Smooth muscle cell (in vitro differentiated cells): ENCODE data around the gene PURB. TPM values are rescaled to one million over a fixed set of nuclear protein-coding genes. Genes with fewer than 3 reads are reported as not detected.

Experiments used
- DNase-seq: peaks from one replicate; lab custom pipeline; 2025; ENCODE audit not compliant: unreplicated experiment; lab: John Stamatoyannopoulos, UW
- H2AFZ ChIP-seq: fragments of 200-600 bp; sonication (generic); 2 replicates; pipeline ENCODE4 v1.6.0; 2016; ENCODE audit warnings: antibody characterized with exemption, low read depth, mild to moderate bottlenecking
- H3F3A ChIP-seq: fragments of 200-600 bp; sonication (generic); 2 replicates; pipeline ENCODE4 v1.6.0; 2017; ENCODE audit warnings: antibody characterized with exemption, low read depth
- H3K27ac ChIP-seq: fragments of 200-600 bp; sonication (generic); 2 replicates; pipeline ENCODE4 v1.5.1; 2016; ENCODE audit warnings: low read depth, mild to moderate bottlenecking
- H3K27me3 ChIP-seq: fragments of 200-600 bp; sonication (generic); 2 replicates; pipeline ENCODE4 v1.6.1; 2016; ENCODE audit warnings: low read depth, mild to moderate bottlenecking
- H3K36me3 ChIP-seq: fragments of 200-600 bp; sonication (generic); 2 replicates; pipeline ENCODE4 v1.5.1; 2016; ENCODE audit warnings: low read depth
- H3K4me1 ChIP-seq: fragments of 200-600 bp; sonication (generic); 2 replicates; pipeline ENCODE4 v1.5.1; 2016; ENCODE audit warnings: low read depth
- H3K4me2 ChIP-seq: fragments of 200-600 bp; sonication (generic); 2 replicates; pipeline ENCODE4 v1.6.0; 2016; ENCODE audit warnings: mild to moderate bottlenecking
- H3K4me3 ChIP-seq: fragments of 200-600 bp; sonication (generic); 2 replicates; pipeline ENCODE4 v1.5.1; 2016; ENCODE audit warnings: mild to moderate bottlenecking
- H3K79me2 ChIP-seq: fragments of 200-600 bp; sonication (generic); 2 replicates; pipeline ENCODE4 v1.6.0; 2016; ENCODE audit warnings: low read depth, mild to moderate bottlenecking
- H3K9ac ChIP-seq: fragments of 200-600 bp; sonication (generic); 2 replicates; pipeline ENCODE4 v1.6.0; 2016; ENCODE audit warnings: low read depth
- H3K9me3 ChIP-seq: fragments of 200-600 bp; sonication (generic); replicated peaks from 2 replicates; pipeline ENCODE4 v1.5.1; 2016; ENCODE audit warnings: low read depth
- H4K20me1 ChIP-seq: fragments of 200-600 bp; sonication (generic); 2 replicates; pipeline ENCODE4 v1.6.0; 2016; ENCODE audit warnings: low read depth
- CTCF ChIP-seq: fragments of 200-600 bp; sonication (generic); IDR thresholded peaks from 2 replicates; pipeline ENCODE4 v1.5.1; 2017; ENCODE audit warnings: borderline replicate concordance, mild to moderate bottlenecking, antibody characterized with exemption; ENCODE audit not compliant: insufficient read depth, poor library complexity, severe bottlenecking
- WGBS: methylation state at CpG from one replicate; pipeline ENCODE4 v1.1.7; 2016; ENCODE audit warnings: low lambda C conversion rate; 5-methylcytosine and 5-hydroxymethylcytosine counted together
- polyA plus RNA-seq: library from polyadenylated mRNA; unstranded; fragments of >200 nt; fragmentation: Nextera tagmentation; extraction: Ambion mirVana; gene quantifications from 2 replicates; pipeline ENCODE4 v1.2.1, GENCODE V29; 2016
- total RNA-seq: library from RNA; depleted of rRNA; stranded (reverse); fragments of >200 nt; gene quantifications from 2 replicates; pipeline ENCODE4 v1.2.3, GENCODE V29; 2014

PURB gene
- total and polyA plus RNA-seq, 2 experiments from 2014 or later: 2.3 to 24.3 TPM

GRCh38 chr7:44838751-44839150 lies 46.6 kb downstream of the PURB start:
- Histone ChIP-seq H4K20me1 (peaks cover 38% of the 10 kb centered on the region), H3K36me3 (peaks cover 11% of the 10 kb centered on the region), H3K27me3 (no peaks in the 10 kb centered on the region), H3K27ac (no peak overlapping the region), H3K4me1 (no peaks in the 10 kb centered on the region), H3K4me3 (no peak overlapping the region), H2AFZ (no peak overlapping the region), H3K9ac (no peak overlapping the region), H3F3A (no peaks in the 10 kb centered on the region), H3K9me3 (no peaks in the 10 kb centered on the region), H3K4me2 (no peak overlapping the region), H3K79me2 (peaks cover 76% of the 10 kb centered on the region)
- WGBS: 56% methylated on average over 2 of the region's 2 CpGs
- TF ChIP-seq CTCF: no peak
- no peak for DNase-seq

GRCh38 chr7:44827567-44827966 lies 57.8 kb downstream of the PURB start:
- no peaks in the 10 kb centered on the region for H3F3A ChIP-seq
- H4K20me1 ChIP-seq: no peaks in the 10 kb centered on the region
- H3K79me2 ChIP-seq: no peaks in the 10 kb centered on the region
- H3K27ac ChIP-seq: no peak overlapping the region
- no peak overlapping the region for H3K9ac ChIP-seq
- H3K36me3 ChIP-seq: no peaks in the 10 kb centered on the region
- no peak overlapping the region for H3K4me2 ChIP-seq
- no peak overlapping the region for H2AFZ ChIP-seq
- WGBS: 96% methylated on average over 3 of the region's 3 CpGs
- H3K27me3 ChIP-seq: no peaks in the 10 kb centered on the region
- TF ChIP-seq CTCF: no peak
- H3K4me3 ChIP-seq: no peak overlapping the region
- H3K9me3 ChIP-seq: no peaks in the 10 kb centered on the region
- no peaks in the 10 kb centered on the region for H3K4me1 ChIP-seq
- DNase-seq: no peak

Other genes starting within 250 kb of the PURB start
- 5.7 and 8.8 TPM in 2 replicates for gene ZMIZ2, start 136.7 kb downstream of the PURB start, total RNA-seq
- 17.2 and 34.8 TPM in 2 replicates for gene ZMIZ2, start 136.7 kb downstream of the PURB start, polyA plus RNA-seq
- 3,153 and 3,434 TPM in 2 replicates for gene PPIA, start 88.8 kb downstream of the PURB start, total RNA-seq
- gene PPIA, start 88.8 kb downstream of the PURB start, polyA plus RNA-seq: 2,853 and 2,990 TPM in 2 replicates
- 135 and 143 TPM in 2 replicates for gene H2AZ2, start 37.4 kb downstream of the PURB start, total RNA-seq
- gene H2AZ2, start 37.4 kb downstream of the PURB start, polyA plus RNA-seq: 117 and 122 TPM in 2 replicates
- gene MYO1G, start 93.5 kb upstream of the PURB start, total RNA-seq: 0.04 and 0.27 TPM in 2 replicates
- gene MYO1G, start 93.5 kb upstream of the PURB start, polyA plus RNA-seq: 0.31 TPM in 1 of 2 replicates, not detected in the other
- gene CCM2, start 114.7 kb upstream of the PURB start, total RNA-seq: 32.6 and 32.9 TPM in 2 replicates
- 85.5 and 86.9 TPM in 2 replicates for gene CCM2, start 114.7 kb upstream of the PURB start, polyA plus RNA-seq
- 2.6 and 5.3 TPM in 2 replicates for gene NACAD, start 203.4 kb upstream of the PURB start, total RNA-seq
- gene NACAD, start 203.4 kb upstream of the PURB start, polyA plus RNA-seq: 11.6 and 12.5 TPM in 2 replicates
- 21.8 and 30.2 TPM in 2 replicates for gene TBRG4, start 226.2 kb upstream of the PURB start, total RNA-seq
- 48.3 and 52.5 TPM in 2 replicates for gene TBRG4, start 226.2 kb upstream of the PURB start, polyA plus RNA-seq